HepG2 (cell line): ENCODE results near the gene MYL6. TPM values are rescaled to one million over a fixed set of nuclear protein-coding genes. Genes with fewer than 3 reads are reported as not detected.

Experiments
- ATAC-seq: fragments of 200-7000 bp; cut with Tn5 transposase; 3 replicates; pipeline ENCODE4 v1.9.1; 2020; ENCODE audit warnings: mild to moderate bottlenecking, moderate library complexity
- BruUV-seq: library from RNA; stranded (reverse); fragments of 400-500 nt; replicated peaks from 2 replicates; lab custom pipeline; 2021; lab: Mats Ljungman, UMichigan
- CTCF ChIA-PET: fragments of 300-600 bp; formaldehyde crosslinking; extraction: SDS; loops from one replicate; lab custom pipeline; 2021; ENCODE audit warnings: low total read pairs, inconsistent platforms, low intra/inter-chr PET ratio; lab: Yijun Ruan, JAX
- POLR2A ChIA-PET: fragments of 350-600 bp; sonication (Branson Sonifier 250); formaldehyde crosslinking; loops from one replicate; lab custom pipeline; 2020; ENCODE audit warnings: antibody characterized with exemption, inconsistent platforms; lab: Yijun Ruan, JAX
- DNase-seq: peaks from one replicate; pipeline ENCODE4 v3.0.0-alpha.2; 2015; ENCODE audit warnings: low spot score
- FAIRE-seq: peaks from 3 replicates; lab custom pipeline; 2011; peaks lifted over from hg19 to GRCh38; lab: Jason Lieb, UNC
- H2AFZ ChIP-seq: one replicate; pipeline ENCODE4 v1.6.1; 2011; ENCODE audit warnings: low read length, inconsistent platforms
- H3K27ac ChIP-seq: fragments of 300-600 bp; 3 replicates; pipeline ENCODE4 v1.8.0; 2011; ENCODE audit warnings: mixed run types, mild to moderate bottlenecking, mixed read lengths, low read length, inconsistent platforms; ENCODE audit not compliant: insufficient read depth; ENCODE audit errors: extremely low read length
- H3K27me3 ChIP-seq, 2 experiments: fragments of 200-600 bp in 1 of 2; 2 replicates in 1 of 2; 3 replicates in 1 of 2; pipeline versions ENCODE4 v1.6.0 to v1.8.0; 2011; ENCODE audit warnings: low read length in 2 of 2, mild to moderate bottlenecking in 2 of 2, moderate library complexity in 2 of 2, inconsistent platforms in 1 of 2; ENCODE audit not compliant: insufficient read depth in 2 of 2, control insufficient read depth in 1 of 2
- H3K36me3 ChIP-seq, 2 experiments: fragments of 200-600 bp in 1 of 2; replicated peaks in 1 of 2; 2 replicates in 1 of 2; 3 replicates in 1 of 2; pipeline versions ENCODE4 v1.5.1 to v1.8.0; 2011; ENCODE audit warnings: low read length in 2 of 2, inconsistent platforms in 1 of 2; ENCODE audit not compliant: insufficient read depth in 2 of 2, control insufficient read depth in 1 of 2
- H3K4me1 ChIP-seq: 2 replicates; pipeline ENCODE4 v1.5.1; 2012; ENCODE audit warnings: low read length, inconsistent platforms; ENCODE audit not compliant: insufficient read depth
- H3K4me2 ChIP-seq: 2 replicates; pipeline ENCODE4 v1.6.0; 2011; ENCODE audit warnings: low read depth, low read length, inconsistent platforms
- H3K4me3 ChIP-seq, 3 experiments: fragments of 200-600 bp in 1 of 3; sonication (generic), shearing (Covaris generic) in 1 of 3; replicated peaks in 1 of 3; 2 replicates each; pipeline ENCODE4 v1.5.1; 2011 to 2016; ENCODE audit warnings: low read length in 3 of 3, inconsistent platforms in 2 of 3, low read depth in 2 of 3, mild to moderate bottlenecking in 2 of 3, control low read depth in 1 of 3, mixed read lengths in 1 of 3; ENCODE audit not compliant: insufficient read depth in 1 of 3
- H3K79me2 ChIP-seq: one replicate; pipeline ENCODE4 v1.6.1; 2011; ENCODE audit warnings: low read length, inconsistent platforms; ENCODE audit not compliant: insufficient read depth
- H3K9ac ChIP-seq: 2 replicates; pipeline ENCODE4 v1.6.0; 2011; ENCODE audit warnings: mild to moderate bottlenecking, low read depth, low read length, inconsistent platforms; ENCODE audit not compliant: insufficient read depth
- H3K9me3 ChIP-seq: 2 replicates; pipeline ENCODE4 v1.5.1; 2012; ENCODE audit warnings: mild to moderate bottlenecking, low read length
- H4K20me1 ChIP-seq: 2 replicates; pipeline ENCODE4 v1.6.0; 2011; ENCODE audit warnings: inconsistent platforms, mild to moderate bottlenecking, low read length, moderate library complexity; ENCODE audit not compliant: insufficient read depth
- ARNTL ChIP-seq: sonication (generic); formaldehyde crosslinking; IDR thresholded peaks from 2 replicates; pipeline ENCODE4 v1.4.0; 2020; ENCODE audit warnings: mild to moderate bottlenecking, missing genetic modification reagents
- BCLAF1 ChIP-seq: fragments of 450-650 bp; IDR thresholded peaks from 2 replicates; pipeline ENCODE4 v1.6.1; 2017; ENCODE audit warnings: mild to moderate bottlenecking
- FOXA1 ChIP-seq, 2 experiments: fragments of 450-650 bp in 1 of 2; sonication (generic) in 1 of 2; formaldehyde crosslinking in 1 of 2; IDR thresholded peaks; 2 replicates each; pipeline versions ENCODE4 v1.4.0 to v1.6.1; 2016 to 2020; ENCODE audit warnings: missing genetic modification reagents in 1 of 2
- MAFK ChIP-seq, 2 experiments: IDR thresholded peaks in 1 of 2; conservative IDR thresholded peaks in 1 of 2; 2 replicates each; pipeline ENCODE4 v1.6.1; 2011; ENCODE audit warnings: improper control_type of control experiment in 2 of 2, low read length in 2 of 2
- POLR2A ChIP-seq, 2 experiments: IDR thresholded peaks; 2 replicates each; pipeline ENCODE4 v1.6.1; 2011; ENCODE audit warnings: low read depth in 2 of 2, low read length in 2 of 2, mild to moderate bottlenecking in 1 of 2, moderate library complexity in 1 of 2; ENCODE audit not compliant: insufficient read depth in 1 of 2
- WGBS: methylation state at CpG from one replicate; pipeline ENCODE4 v1.1.6; 2017; ENCODE audit warnings: low lambda C conversion rate; 5-methylcytosine and 5-hydroxymethylcytosine counted together
- in situ Hi-C: cut with HindIII; loops from 2 replicates; pipeline ENCODE4 v1.10.0; 2017; ENCODE audit warnings: low pct_unique_long_range_greater_than_20kb; ENCODE audit not compliant: extremely low pct_ligation_motif_present
- intact Hi-C: fragments of 100-400 bp; cut with micrococcal nuclease; formaldehyde crosslinking; loops from one replicate; pipeline ENCODE4 v1.10.0; 2022; ENCODE audit not compliant: unreplicated experiment
- polyA plus RNA-seq, 8 experiments: library from polyadenylated mRNA; depleted of rRNA in 3 of 8; stranded (reverse) in 7 of 8; unstranded in 1 of 8; fragments of >200 nt; fragmentation: Illumina TruSeq in 4 of 8; extraction: Trizol in 4 of 8; gene quantifications; 2 replicates each; pipeline versions ENCODE4 v1.2.1 to v1.2.3, GENCODE V29; 2011 to 2016; ENCODE audit warnings: low read depth in 4 of 8, missing spikeins in 1 of 8, mixed read lengths in 1 of 8; ENCODE audit not compliant: insufficient read depth in 1 of 8
- total RNA-seq, 5 experiments: library from RNA; depleted of rRNA; stranded (reverse); fragments of >200 nt; fragmentation: Illumina TruSeq; extraction: Trizol; gene quantifications; 2 replicates each; pipeline ENCODE4 v1.2.3, GENCODE V29; 2016; ENCODE audit warnings: low read depth in 1 of 5

Gene MYL6
- total and polyA plus RNA-seq, 2 of the 13 experiments (the other 11 are each of a cell fraction or from before 2014, with no cell fraction given), result 1,127 to 1,192 TPM

GRCh38 chr12:56202838-56203237 is 44.7 kb downstream of the MYL6 start:
- WGBS, result 88% methylated on average over 2 of the region's 2 CpGs
- Histone ChIP-seq H3K36me3 (peaks cover 14 to 30% of the 10 kb centered on the region in 2 experiments), H3K27me3 (no peaks in the 10 kb centered on the region), H3K79me2 (no peaks in the 10 kb centered on the region), H2AFZ (no peak overlapping the region), H3K9me3 (no peaks in the 10 kb centered on the region), H3K4me2 (no peak overlapping the region), H4K20me1 (no peaks in the 10 kb centered on the region), H3K4me3 (no peak overlapping the region), H3K27ac (no peak overlapping the region), H3K4me1 (no peaks in the 10 kb centered on the region), H3K9ac (no peak overlapping the region)
- TF ChIP-seq MAFK (conservative IDR thresholded peaks at IDR 0.05 in 1 of 2, IDR thresholded peaks at IDR 0.05 in 1 of 2; ENCODE audit: low read length in 2 of 2) (peak in 1 of 2 experiments; percentile 26; a peak in 1 of 4 replicates), FOXA1 (IDR thresholded peaks at IDR 0.05) (no peak), FOXA1 (CRISPR knock-in tag; IDR thresholded peaks at IDR 0.05) (no peak), ARNTL (CRISPR knock-in tag) (no peak)
- ATAC-seq (no peak), DNase-seq (no peak), FAIRE-seq (no peak)
- ChIA-PET POLR2A (interaction anchor here (0.7 to 1.6 kb wide), 2 partner anchors 19 to 38 kb away, joined by 3 to 11 read pairs; partner anchors contain the start of gene RNF41), CTCF (no interaction called here)
- in situ Hi-C loops (no loop called here), intact Hi-C loops (no loop called here)
- BruUV-seq, result no TSS peak

GRCh38 chr12:56204275-56204674 is 46.1 kb downstream of the MYL6 start:
- FAIRE-seq, result no peak
- Histone ChIP-seq H3K9me3 (no peaks in the 10 kb centered on the region), H3K36me3 (peaks cover 19 to 37% of the 10 kb centered on the region in 2 experiments), H2AFZ (no peak overlapping the region), H3K79me2 (no peaks in the 10 kb centered on the region), H3K4me2 (no peak overlapping the region), H3K27ac (no peak overlapping the region), H3K9ac (no peak overlapping the region), H3K27me3 (no peaks in the 10 kb centered on the region), H3K4me1 (no peaks in the 10 kb centered on the region), H3K4me3 (no peak overlapping the region), H4K20me1 (no peaks in the 10 kb centered on the region)
- in situ Hi-C loops (no loop called here), intact Hi-C loops (no loop called here)
- no peak for DNase-seq
- TF ChIP-seq POLR2A (IDR thresholded peaks at IDR 0.05; ENCODE audit: insufficient read depth in 1 of 2, low read depth in 2 of 2, low read length in 2 of 2) (0 out of 4 replicates have a peak, but pooled peaks of 1 of the 2 experiments have one; percentile 23), BCLAF1 (no peak)
- ChIA-PET POLR2A (interaction anchor here (0.9 to 1.8 kb wide), 2 partner anchors 9 to 18 kb away, joined by 4 to 5 read pairs; partner anchors contain the start of gene RNF41), CTCF (no interaction called here)
- ATAC-seq, result no peak
- BruUV-seq, result no TSS peak
